HL-60 (cell line): ENCODE results near the gene LRRTM3.

Source experiments
- DNase-seq, 2 experiments: peaks; one replicate each; pipeline ENCODE4 v3.0.0-alpha.2; 2010 to 2020; ENCODE audit warnings: low read depth in 1 of 2, low spot score in 1 of 2
- H3K27ac ChIP-seq: fragments of 250-450 bp; sonication (Bioruptor Pico); replicated peaks from 2 replicates; pipeline ENCODE4 v1.5.1; 2020; ENCODE audit warnings: mild to moderate bottlenecking, moderate library complexity
- H3K27me3 ChIP-seq: fragments of 250-450 bp; sonication (Bioruptor Pico); 2 replicates; pipeline ENCODE4 v1.5.1; 2021; ENCODE audit warnings: mild to moderate bottlenecking, moderate library complexity; ENCODE audit not compliant: insufficient read depth, poor library complexity, severe bottlenecking
- H3K4me3 ChIP-seq: replicated peaks from 2 replicates; pipeline ENCODE4 v1.5.1; 2011; ENCODE audit warnings: mild to moderate bottlenecking, control low read depth, low read length; ENCODE audit not compliant: insufficient read depth
- CTCF ChIP-seq: IDR thresholded peaks from one replicate; pipeline ENCODE4 v1.5.1; 2011; ENCODE audit warnings: low read length, control low read depth, inconsistent platforms; ENCODE audit not compliant: insufficient read depth
- GABPA ChIP-seq: IDR thresholded peaks from 2 replicates; pipeline ENCODE4 v1.6.1; 2012; ENCODE audit warnings: low read depth
- POLR2AphosphoS5 ChIP-seq: IDR thresholded peaks from 2 replicates; pipeline ENCODE4 v1.6.1; 2012; ENCODE audit warnings: low read depth
- REST ChIP-seq: IDR thresholded peaks from 2 replicates; pipeline ENCODE4 v1.6.1; 2012; ENCODE audit warnings: low read depth; ENCODE audit not compliant: insufficient replicate concordance
- SPI1 ChIP-seq: IDR thresholded peaks from 2 replicates; pipeline ENCODE4 v1.6.1; 2012; ENCODE audit warnings: low read depth, mild to moderate bottlenecking, borderline replicate concordance

LRRTM3 gene

DNA sequence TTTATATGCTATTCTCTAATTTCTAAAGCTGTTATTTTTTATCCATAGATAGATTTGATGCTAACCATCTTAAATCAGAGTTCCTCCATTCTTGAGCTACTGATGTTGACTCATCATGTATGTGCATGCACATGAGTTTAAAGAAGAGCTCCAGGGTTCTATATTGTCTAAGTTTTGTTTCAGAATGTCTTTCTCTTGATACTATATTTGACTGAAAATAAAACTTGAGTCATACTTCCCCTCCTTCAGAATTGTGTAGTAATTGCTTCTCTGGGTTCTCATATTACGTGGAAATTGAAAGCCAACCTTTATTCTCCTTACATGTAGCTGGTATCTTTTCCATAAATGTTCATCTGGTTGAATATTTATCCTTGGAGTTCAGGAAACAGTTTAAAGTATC is 89.4 kb downstream of the LRRTM3 start:
- no peak for DNase-seq

GRCh38 chr10:67017218-67017617 is 91.4 kb downstream of the LRRTM3 start:
- H3K27me3 ChIP-seq, result no peaks in the 10 kb centered on the region
- TF ChIP-seq CTCF (no peak), POLR2AphosphoS5 (no peak), GABPA (no peak), SPI1 (no peak), REST (no peak)
- H3K4me3 ChIP-seq, result no peak overlapping the region
- no peak overlapping the region for H3K27ac ChIP-seq
- no peak for DNase-seq

More for the DNA sequence above, 89.4 kb downstream of the LRRTM3 start:
- no peaks in the 10 kb centered on the region for H3K27me3 ChIP-seq
- TF ChIP-seq SPI1, result no peak
- no peak for TF ChIP-seq POLR2AphosphoS5
- TF ChIP-seq CTCF, result no peak
- TF ChIP-seq REST, result no peak
- H3K4me3 ChIP-seq, result no peak overlapping the region
- no peak overlapping the region for H3K27ac ChIP-seq

- H3K4me3 ChIP-seq, result no peak overlapping the region
- no peak for DNase-seq
- H3K27ac ChIP-seq, result no peak overlapping the region
- no peaks in the 10 kb centered on the region for H3K27me3 ChIP-seq
- TF ChIP-seq REST (no peak), SPI1 (no peak), POLR2AphosphoS5 (no peak), GABPA (no peak), CTCF (no peak)
Measured at GRCh38 chr10:67022099-67022498, 96.3 kb downstream of the LRRTM3 start.
